Stimulated activated naive CD4-positive, alpha-beta T cell treated with Interleukin-2 at 50 U/mL for 16 hours (primary cell): ENCODE data around the gene SRGAP2B.
"Not testable (repeated sequence)": the region's sequence is repeated elsewhere in the genome, so short reads cannot be mapped to it uniquely, and the experiment has no call there.

Experiments
- DNase-seq: peaks from one replicate; lab custom pipeline; 2025; lab: John Stamatoyannopoulos, UW

Gene SRGAP2B

GRCh38 chr1:145082483-145083255 is 12.5 kb downstream of the SRGAP2B start:
- not testable (repeated sequence) for DNase-seq

- not testable (repeated sequence) for DNase-seq
Observed at GRCh38 chr1:145080193-145080592, 14.9 kb downstream of the SRGAP2B start.

- DNase-seq: not testable (repeated sequence)
Observed at GRCh38 chr1:145079737-145080136, 15.4 kb downstream of the SRGAP2B start.

GRCh38 chr1:145078787-145079370 is 16.2 kb downstream of the SRGAP2B start:
- DNase-seq: not testable (repeated sequence)

- not testable (repeated sequence) for DNase-seq
Observed at GRCh38 chr1:145077872-145078786, 17.0 kb downstream of the SRGAP2B start.

- not testable (repeated sequence) for DNase-seq
Observed at GRCh38 chr1:145076877-145077276, 18.3 kb downstream of the SRGAP2B start.

- DNase-seq: not testable (repeated sequence)
Observed at GRCh38 chr1:145074021-145074559, 21.0 kb downstream of the SRGAP2B start.

GRCh38 chr1:145071569-145071968 is 23.6 kb downstream of the SRGAP2B start:
- DNase-seq: not testable (repeated sequence)

GRCh38 chr1:145066486-145066885 is 28.6 kb downstream of the SRGAP2B start:
- DNase-seq: not testable (repeated sequence)

- not testable (repeated sequence) for DNase-seq
Observed at GRCh38 chr1:145065194-145065826, 29.8 kb downstream of the SRGAP2B start.

- DNase-seq: not testable (repeated sequence)
Observed at GRCh38 chr1:145063941-145064648, 31.0 kb downstream of the SRGAP2B start.

GRCh38 chr1:145063285-145063684 is 31.8 kb downstream of the SRGAP2B start:
- not testable (repeated sequence) for DNase-seq

GRCh38 chr1:145058184-145058583 is 36.9 kb downstream of the SRGAP2B start:
- DNase-seq: not testable (repeated sequence)

GRCh38 chr1:145055217-145055760 is 39.8 kb downstream of the SRGAP2B start:
- DNase-seq: not testable (repeated sequence)

GRCh38 chr1:145053428-145053827 is 41.7 kb downstream of the SRGAP2B start:
- not testable (repeated sequence) for DNase-seq

GRCh38 chr1:145052019-145052776 is 42.9 kb downstream of the SRGAP2B start:
- not testable (repeated sequence) for DNase-seq

- not testable (repeated sequence) for DNase-seq
Observed at GRCh38 chr1:145048181-145048856, 46.8 kb downstream of the SRGAP2B start.

GRCh38 chr1:145047553-145047952 is 47.6 kb downstream of the SRGAP2B start:
- DNase-seq: not testable (repeated sequence)
